Right renal cortex interstitium (tissue), 3 donors: Measurements from ENCODE around the gene SYAP1. TPM values are rescaled to one million over a fixed set of nuclear protein-coding genes. Genes with fewer than 3 reads are reported as not detected.
"Not testable (repeated sequence)": the region's sequence is repeated elsewhere in the genome, so short reads cannot be mapped to it uniquely, and the experiment has no call there.

Source experiments
- DNase-seq, 3 donors: peaks; one replicate each; pipeline ENCODE4 v3.0.0-alpha.2; 2013; ENCODE audit warnings: low read depth in 3 of 3, low spot score in 2 of 3
- polyA plus RNA-seq, 3 donors: library from polyadenylated mRNA; unstranded; fragments of 120-200 nt; gene quantifications; one replicate each; pipeline ENCODE4 v1.2.1, GENCODE V29; 2013; ENCODE audit not compliant: insufficient read length in 3 of 3

SYAP1 gene, protein sequence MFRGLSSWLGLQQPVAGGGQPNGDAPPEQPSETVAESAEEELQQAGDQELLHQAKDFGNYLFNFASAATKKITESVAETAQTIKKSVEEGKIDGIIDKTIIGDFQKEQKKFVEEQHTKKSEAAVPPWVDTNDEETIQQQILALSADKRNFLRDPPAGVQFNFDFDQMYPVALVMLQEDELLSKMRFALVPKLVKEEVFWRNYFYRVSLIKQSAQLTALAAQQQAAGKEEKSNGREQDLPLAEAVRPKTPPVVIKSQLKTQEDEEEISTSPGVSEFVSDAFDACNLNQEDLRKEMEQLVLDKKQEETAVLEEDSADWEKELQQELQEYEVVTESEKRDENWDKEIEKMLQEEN
- polyA plus RNA-seq = 10 to 100 TPM; 26.9 to 34.6 (median 32.3) TPM

DNA sequence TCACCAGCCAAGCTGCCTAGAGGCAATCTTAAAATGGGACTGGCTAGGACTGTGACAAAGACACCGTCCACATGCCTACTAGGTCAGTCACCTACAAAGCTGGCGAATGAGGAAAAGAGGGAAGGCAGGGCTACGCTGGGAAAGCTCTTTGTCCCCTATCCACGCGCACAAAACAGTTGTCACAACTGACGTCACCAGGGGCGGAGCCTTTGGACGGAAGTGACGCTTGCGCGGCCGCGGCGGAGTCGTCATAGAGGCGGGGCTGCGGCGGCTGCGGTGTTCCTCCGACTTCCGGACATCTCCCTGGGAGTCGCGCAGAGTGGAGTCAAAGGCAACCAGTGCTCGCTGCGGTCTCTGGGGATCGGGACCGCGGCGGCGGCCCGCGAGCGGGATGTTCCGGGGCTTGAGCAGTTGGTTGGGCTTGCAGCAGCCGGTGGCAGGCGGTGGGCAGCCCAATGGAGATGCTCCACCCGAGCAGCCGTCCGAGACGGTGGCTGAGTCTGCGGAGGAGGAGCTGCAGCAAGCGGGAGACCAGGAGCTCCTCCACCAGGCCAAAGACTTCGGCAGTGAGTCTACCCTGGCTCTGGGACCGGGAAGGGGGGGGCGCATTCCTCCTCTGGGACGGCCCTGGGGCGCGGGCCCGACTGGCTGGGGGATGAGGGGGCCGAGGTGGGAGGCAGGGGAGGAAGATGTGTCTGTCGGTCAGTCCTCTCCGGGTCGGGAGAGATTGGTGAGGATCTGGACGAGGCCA is at the start of gene SYAP1:
Gene SYAP1, plus strand, starts transcription at position 279 of the 751 bp plus-strand sequence. Its CDS starts 113 bp downstream, at position 392.
- DNase-seq = peak; percentile 83 to 88 (median 88)

DNA sequence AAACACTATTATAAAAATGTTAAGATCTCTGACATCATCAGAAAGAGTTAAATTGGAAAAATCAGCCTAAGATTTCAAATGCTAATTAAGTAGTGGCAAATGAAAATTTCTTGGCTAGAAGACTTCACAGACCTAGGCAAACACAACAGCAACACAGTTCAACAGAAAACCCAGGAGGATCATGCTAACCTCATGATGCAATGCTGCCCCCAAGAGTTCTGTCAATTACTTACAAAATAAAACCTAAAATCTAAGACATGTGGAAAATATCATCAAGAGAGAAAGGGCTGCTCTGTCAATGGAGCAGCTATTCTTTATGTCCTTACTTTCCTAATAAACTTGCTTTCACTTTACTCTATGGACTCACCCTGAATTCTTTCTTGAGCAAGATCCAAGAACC is 48.4 kb upstream of the SYAP1 start:
- DNase-seq = peak in 2 of 3 donors; percentile 3 to 24

DNA sequence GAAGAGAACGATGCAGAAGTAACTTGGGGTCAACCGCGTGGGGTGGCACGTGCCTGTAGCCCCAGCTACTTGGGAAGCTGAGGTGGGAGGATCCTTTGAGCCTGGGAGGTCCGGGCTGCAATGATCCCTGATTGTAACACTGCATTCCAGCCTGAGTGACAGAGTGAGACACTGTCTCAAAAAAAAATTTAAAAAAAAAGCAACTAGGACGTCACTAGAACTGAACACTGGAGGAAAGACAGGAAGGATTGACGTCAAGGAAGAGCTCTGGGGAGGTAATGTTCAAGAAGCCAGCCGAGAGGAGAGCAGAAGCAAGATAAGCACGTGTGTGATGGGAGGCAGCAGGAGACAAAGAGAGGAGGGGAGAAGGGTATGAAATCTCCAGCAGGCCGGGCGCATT is 40.7 kb upstream of the SYAP1 start:
- DNase-seq = no peak

DNA sequence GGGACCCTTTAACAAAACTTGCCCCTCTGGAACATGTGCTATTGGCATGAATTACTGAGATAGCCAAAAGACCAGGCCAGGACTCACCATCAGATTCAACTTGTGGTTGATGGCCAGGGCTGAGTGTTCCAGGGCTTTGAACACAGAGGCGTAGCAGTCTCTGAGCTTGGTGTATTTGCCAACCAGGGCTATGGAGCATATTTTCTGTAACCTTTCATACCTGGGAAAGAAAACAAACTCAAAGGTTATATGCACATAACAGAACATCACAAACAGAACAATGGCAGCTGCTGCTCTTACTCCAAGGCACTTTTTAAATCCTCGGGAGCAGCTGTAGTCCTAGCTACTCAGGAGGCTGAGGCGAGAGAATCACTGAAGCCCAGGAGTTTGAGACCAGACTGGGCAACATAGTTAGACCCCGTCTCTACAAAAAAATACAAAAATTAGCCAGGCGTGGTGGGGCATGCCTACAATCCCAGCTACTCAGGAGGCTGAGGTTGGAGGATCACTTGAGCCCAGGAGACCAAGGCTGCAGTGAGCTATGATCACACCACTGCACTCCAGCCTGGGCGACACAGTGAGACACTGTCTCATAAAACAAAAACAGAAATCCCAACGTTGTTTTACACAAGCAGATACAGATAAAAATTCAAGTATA is 36.3 kb upstream of the SYAP1 start:
- no peak for DNase-seq

DNA sequence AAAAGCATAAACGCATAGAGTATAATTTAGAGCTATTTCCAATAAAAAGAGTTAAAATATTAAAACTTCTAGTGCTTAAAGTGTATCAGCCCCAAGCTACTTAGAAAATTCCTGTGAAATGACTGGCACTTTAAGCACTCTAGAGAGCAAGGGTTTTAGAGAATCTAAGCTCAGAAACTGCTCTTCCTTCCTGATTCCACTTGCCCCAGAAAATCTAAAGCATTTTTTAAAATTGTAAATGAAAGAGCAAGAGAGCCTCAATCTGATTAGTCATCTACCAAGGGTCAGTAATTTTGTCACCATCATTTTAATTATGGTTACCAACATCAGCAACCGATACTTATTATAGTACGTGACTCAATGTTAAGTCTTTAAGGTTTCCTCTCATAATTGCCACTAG is 31.9 kb upstream of the SYAP1 start:
- DNase-seq = no peak

DNA sequence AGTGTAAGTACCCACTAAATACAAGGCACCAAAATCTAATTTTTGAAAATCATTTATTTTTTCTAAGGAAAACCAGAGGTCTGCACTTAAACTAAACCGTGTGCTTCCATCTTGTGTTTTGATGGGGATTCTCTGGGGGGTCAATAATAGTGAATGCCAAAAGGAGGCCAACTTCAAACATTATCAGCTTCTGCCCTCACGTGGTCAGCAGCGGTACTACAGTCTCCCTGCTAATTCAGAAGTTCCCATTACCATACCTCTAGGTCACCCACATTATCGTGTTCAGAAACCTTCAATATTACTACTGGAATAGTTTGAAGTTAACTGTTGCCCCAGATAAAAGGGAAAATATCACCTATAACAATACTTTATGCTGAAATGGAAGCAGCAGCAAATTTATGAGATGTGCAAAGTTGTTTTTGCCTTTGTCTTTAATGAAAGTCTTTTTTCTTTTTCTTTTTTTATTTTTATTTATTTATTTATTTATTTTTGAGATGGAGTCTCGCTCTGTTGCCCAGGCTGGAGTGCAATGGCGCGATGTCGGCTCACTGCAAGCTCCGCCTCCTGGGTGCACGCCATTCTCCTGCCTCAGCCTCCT is 24.2 kb upstream of the SYAP1 start:
- DNase-seq = peak in 1 of 3 donors; percentile 6

DNA sequence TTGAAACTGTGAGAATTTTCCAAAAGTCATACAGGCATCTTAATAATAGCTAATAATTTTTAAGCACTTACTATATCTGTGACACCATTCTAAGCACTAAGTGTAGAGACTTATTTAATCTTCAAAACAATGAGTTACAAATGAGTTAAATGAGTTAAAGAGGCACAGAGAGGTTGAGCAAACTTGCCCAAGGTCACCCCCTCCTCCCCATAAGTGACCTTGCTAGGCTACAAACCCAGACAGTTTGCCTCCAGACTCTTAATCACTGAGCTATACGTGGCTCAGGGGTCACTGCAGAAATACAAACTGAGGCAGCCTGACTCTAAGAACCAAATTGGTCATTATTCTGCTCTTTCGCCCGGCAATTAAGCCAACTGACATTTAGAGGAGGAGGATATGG is 22.5 kb upstream of the SYAP1 start:
- no peak for DNase-seq

DNA sequence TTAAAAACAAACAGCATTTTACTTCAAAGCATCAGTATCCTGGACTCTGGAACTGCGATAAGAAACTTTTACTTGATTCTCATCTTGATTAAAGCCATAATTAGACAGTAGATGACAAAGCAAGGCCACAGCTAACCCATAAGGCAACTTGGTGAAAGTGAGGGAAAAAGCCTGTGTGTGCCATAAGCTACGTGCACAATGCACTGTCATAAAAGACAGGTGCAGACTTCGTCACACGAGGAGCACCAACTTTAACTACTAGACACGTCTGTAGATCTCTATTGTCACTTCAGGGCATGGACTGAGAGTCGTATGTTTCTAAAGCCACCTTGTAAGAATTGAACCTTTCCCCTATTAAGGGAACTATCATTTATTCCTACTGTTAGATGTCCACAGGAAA is 20.0 kb upstream of the SYAP1 start:
- DNase-seq = no peak

DNA sequence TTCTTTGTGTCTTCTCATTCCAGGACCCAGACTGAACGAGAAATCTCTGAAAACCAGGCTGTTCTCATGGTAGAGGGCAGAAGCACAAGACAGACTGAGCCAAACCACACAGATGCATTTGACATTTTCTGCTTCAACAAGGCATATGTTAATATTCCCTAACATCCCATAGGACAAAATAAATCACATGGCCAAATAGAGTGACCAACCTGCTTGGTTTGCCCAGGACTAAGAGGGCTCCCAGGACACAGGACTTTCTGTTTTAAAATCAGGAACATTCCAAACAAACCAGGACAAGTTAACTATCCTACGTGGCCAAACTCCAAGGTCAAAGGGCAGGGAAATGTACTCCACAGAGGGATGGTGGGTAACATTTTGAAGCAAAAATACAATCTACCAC is 18.7 kb upstream of the SYAP1 start:
- no peak for DNase-seq

DNA sequence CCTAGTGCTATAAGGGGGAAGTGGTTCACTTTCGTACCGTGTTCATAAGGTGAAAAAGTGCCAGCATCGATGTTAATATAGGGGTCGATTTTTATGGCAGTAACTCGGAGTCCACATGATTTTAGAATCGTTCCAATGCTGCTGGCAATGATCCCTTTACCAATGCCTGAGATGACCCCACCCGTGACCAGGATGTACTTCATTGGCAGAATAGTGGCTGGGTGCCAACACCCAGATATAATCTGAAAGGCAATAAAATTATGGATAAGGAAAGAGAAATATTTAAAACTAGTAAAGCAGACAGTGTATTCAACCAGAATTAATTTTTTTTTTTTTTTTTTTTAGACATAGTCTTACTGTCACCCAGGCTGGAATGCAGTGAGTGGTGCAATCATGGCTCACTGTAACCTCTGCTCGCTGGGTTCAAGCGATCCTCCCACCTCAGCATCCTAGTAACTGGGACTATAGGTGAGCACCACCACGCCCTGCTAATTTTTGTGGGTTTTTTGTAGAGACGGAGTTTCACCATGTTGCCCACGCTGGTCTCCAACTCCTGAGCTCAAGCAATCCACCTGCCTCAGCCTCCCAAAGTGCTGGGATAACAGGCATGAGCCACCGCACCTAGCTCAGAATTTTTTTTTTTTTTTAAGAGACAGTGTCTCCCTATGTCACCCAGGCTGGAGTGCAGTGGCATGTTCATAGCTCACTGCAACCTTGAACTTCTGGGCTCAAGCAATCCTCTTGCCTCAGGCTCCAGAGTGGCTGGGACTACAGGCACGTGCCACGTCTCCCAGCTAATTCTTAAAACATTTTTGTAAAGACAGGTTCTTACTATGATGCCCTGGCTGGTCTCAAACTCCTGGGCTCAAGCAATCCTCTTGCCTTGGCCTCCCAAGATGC is 16.5 kb upstream of the SYAP1 start:
- DNase-seq = no peak

DNA sequence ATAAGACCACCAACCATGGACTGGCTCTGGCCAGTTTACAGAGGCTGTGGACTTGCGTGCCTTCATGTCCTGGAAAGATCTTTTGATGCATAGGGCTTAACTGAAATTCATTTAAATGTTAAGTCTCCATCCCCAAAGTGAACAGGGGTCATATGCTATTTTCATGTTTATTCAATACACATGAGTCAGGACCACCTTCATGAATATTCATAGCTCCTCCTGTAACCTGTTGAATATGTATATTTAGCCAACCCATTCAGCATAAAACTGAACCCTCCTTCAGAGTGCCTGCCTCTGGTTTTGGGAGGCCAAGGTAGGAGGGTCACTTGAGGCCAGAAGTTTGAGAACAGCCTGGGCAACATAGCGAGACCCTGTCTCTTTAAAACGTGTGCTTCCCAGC is 14.0 kb upstream of the SYAP1 start:
- no peak for DNase-seq

DNA sequence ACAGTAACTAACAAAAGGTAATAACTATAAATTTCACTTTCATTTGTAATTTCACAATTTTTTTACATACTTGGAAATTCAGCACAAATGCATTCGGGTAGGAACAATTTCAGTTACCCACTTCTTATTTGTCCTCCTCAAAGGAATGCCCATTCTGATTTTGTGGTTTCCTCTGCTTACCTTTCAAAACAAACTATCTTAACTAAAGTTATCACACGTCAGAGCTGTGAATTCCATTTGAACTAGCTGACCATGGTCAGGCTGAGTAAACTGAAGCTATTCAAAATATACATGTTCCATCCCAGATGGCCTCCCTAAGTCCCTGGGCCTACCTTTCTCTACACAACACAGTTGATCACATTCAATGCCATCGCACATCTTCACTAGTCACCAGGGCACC is 11.4 kb upstream of the SYAP1 start:
- no peak for DNase-seq

DNA sequence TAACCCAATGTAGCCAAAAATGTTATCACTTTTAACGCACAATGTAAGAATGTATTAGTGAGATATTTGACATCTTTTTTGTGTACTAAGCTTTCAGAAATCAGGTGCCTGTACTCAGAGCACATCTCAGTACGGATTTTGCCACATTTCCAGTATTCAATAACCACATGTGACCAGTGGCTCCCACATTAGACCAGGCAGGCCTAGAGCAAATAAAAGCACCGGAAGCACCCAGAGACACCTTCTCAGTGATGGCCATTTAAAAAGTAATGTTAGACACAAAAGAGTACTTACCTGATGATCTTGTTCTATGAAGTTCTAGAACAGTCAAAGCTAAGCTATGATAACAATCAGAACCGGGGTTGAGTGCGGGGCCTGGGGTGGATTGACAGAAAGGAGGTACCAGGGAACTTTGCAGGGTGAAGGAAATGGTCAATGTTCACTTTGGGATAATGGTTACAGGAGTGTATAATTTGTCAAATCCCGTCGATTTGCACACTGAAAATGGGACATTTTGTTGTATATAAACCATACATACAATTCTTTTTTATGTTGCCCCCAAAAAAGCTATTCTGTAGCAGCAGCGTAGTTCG is 8.1 kb upstream of the SYAP1 start:
- DNase-seq = no peak

DNA sequence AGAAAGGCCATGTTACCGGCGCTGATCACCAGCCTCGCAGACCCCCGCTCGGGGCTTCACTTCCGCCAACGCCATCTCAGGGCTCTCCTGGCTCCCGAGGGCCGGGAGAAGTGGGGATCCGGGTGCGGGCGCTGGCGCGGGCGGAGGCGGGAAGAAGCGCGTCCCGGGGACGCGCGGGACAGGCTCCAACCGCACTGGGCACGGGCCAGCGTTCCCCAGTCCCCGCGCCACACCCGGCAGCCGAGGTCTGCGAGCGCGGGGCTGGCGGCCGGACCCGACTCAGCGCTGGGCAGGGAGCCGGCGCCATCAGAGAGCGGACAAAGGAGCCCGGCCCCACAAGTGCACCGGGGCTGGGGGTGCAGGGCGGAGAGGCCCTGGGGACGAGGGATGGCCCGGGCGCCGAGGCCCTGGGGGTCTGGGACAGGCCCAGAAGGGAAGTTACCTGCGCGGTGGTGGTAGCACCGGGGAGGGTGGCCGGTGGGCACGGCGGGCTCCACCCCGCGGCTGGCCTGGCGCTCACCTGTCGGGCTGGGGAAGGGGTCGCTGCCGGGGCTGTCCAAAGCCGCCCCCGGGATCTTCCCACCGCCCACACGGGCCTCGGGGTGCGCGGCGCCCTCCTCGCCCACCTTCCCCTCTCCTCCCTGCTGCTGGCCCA is 7.4 kb upstream of the SYAP1 start:
- no peak for DNase-seq

DNA sequence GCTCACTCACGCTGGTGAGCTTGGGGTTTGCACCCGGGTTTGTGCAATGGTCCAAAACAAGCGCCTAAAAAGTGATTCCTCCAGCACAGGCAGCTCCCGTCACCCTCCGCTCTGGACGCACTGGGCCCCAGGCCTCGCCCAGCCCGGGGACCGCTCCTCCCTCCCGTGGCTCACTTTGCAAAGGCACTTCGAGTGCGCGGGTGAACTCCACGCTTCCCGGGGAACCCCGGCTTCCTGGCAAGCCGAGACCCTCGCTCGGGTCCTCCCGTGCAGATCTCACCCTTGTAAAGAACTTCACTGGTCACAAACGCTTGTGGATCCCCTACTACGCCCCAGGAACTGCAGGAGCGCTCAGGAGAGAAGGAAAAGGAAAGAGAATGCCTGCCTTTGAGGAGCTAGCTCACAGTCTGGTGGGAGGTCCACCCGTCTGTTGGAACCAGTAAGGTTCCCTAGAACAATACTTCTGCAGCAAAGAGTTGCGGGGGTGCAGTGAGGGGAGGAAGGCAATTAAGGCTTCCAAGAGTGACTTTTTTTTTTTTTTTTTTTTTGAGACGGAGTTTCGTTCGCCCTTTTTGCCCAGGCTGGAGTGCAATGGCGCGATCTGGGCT is 6.8 kb upstream of the SYAP1 start, which contains the start of gene CTPS2:
Gene CTPS2, minus strand, starts transcription at position 122 of the 608 bp plus-strand sequence. CDS start 9,767 bp downstream, outside the sequence.
- DNase-seq = no peak

DNA sequence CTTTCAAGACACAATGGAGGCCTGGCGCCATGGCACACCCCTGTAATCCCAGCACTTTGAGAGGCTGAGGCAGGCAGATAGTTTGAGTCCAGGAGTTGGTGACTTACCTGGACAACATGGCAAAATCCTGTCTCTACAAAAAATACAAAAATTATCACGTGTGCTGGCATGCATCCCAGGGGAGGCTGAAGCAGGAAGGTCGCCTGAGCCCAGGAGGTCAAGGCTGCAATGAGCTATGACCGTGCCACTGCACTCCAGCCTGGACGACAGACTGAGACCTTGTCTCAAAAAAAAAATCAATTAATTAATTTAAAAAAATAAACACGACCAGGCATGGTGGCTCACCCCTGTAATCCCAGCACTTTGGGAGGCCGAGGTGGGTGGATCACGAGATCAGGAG is 4.9 kb upstream of the SYAP1 start:
- no peak for DNase-seq

DNA sequence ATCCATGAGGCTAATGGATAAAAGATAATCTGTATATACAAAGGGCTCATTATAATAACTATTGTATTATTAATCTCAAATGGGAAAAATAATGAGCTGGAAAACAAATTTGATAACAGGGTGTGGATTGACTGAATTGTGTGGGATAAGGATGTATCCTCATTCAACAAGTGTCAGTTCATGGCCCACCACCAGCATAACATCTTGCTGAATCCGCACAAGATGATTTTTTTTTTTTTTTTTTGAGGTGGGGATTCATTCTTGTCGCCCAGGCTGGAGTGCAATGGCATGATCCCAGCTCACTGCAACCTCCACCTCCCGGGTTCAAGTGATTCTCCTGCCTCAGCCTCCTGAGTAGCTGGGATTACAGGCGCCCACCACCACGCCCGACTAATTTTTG is 3.8 kb upstream of the SYAP1 start:
- not testable (repeated sequence) for DNase-seq

DNA sequence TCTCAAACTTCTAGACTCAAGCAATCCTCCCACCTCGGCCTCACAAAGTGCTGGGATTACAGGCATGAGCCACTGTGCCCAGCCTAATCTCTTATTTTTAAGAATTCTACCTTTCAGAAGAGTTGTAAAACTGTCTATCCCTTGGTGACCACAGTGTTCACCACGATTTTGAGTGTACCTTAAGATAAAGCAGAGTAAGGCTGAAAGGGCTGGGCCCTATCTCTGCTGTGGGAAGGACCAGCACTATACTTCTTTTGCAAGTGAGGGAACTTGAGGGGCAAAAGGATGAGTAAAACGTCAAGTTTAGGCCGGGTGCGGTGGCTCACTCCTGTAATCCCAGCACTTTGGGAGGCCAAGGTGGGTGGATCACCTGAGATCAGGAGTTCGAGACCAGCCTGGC is 3.0 kb upstream of the SYAP1 start:
- not testable (repeated sequence) for DNase-seq
